HL-60/S4 treated with phorbol 12-myristate 13-acetate at 8.2 ng/mL for 4 days and 3 days (cell line): ENCODE results near the gene TBC1D24.

Source experiments
- in situ Hi-C: fragments of 300-500 bp; cut with MboI; formaldehyde crosslinking; loops from 2 replicates; pipeline ENCODE4 v1.15.0; 2022; ENCODE audit warnings: low sequenced_read_pairs

The TBC1D24 gene

DNA sequence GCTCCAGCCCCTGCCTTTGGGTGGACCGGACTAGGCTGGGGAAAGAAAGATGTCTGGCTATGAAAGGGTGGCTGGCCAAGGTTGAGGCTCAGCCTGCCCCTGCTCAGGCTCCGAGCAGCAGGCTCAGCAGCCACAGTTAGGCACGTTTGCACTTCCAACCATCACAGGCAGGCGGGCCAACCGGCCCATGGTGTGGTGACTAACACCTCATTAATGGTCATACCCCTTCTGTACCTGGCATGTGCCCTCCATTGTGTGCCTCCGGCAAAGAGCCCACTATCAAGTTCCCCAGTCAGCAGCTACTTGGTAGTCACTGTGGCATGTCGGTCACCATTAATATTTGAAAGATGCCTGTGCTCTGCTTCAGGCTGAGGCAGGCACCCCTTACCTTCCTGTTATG, 6.7 kb downstream of the TBC1D24 start:
- in situ Hi-C loops: no loop called here

GRCh38 chr16:2482249-2482648, 7.3 kb downstream of the TBC1D24 start:
- in situ Hi-C loops: no loop called here

GRCh38 chr16:2482708-2483534, 8.0 kb downstream of the TBC1D24 start:
- in situ Hi-C loops: no loop called here

GRCh38 chr16:2483939-2484897, 9.3 kb downstream of the TBC1D24 start:
- in situ Hi-C loops: no loop called here

DNA sequence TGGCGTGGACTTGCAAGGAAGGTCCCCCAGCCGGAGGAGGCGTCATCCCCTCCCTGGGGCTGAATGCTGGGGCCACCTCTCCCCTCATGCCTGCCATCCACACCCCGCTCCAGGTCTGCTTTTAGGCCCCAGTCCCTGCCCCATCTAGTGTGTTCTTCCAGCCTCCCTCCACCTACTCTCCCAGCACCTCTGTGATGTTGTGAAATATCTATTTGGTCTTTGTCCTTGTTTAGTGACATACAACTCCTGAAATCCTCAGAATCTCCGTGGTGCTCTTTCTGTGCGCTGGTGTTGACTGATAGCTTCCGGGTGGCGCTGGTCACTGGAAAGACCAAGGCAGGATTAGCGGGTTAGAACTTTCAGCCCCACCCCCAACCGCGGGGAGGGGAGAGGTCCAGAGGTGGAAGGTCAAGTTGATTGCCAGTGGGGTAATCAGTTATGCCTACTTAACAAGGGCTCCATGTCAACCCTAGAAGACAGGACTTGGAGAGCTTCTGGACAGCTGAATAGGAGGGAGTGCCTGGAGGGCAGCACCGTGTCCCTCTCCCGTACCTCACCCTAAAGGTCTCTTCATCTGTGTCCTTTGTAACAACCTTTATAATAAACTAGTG, 10.1 kb downstream of the TBC1D24 start:
- in situ Hi-C loops: no loop called here

- in situ Hi-C loops: no loop called here
These were observed 11.0 kb downstream of the TBC1D24 start for GRCh38 chr16:2485811-2486507.

DNA sequence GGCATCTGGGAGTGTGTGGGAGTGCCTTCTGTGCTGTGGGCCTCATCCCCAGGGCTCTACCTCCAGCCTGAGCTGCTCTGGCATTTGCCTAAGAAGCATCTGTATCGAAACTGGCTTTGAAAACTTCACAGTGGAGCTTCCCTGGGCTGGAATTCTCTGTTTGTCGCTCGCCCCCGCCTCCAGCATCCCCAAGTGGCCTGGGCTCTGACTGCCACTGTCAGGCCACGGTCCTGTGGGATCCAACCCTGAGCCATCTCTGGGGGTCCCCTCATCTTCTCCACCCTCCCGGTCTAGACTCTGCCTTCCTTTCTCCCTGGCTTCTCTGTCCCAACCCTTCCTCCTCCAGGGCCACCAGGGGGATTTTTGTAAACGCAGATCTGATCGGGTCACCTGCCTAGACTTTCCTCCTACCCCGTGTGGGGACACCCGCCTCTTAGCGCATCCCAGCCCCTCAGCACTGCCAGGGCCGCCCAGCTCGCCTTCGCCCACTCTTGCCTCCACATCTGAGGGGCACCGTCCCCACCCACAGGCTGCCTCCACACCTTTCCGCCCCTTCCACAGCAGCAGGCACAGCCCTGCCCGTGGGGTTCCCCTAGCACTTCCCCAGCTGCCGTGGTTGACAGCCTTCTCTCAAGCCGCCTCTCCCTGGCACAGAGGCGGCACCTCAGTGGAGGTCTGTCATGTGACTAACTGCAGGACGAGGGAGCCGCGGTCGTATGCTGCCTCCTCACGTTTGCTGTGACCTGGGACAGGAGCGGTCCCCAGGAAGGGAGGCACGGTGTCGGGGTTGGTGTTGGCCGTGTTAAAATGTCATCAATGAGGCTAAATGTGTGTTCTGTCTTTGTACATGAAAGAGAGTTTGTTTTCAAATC, 12.0 kb downstream of the TBC1D24 start:
- in situ Hi-C loops: no loop called here

DNA sequence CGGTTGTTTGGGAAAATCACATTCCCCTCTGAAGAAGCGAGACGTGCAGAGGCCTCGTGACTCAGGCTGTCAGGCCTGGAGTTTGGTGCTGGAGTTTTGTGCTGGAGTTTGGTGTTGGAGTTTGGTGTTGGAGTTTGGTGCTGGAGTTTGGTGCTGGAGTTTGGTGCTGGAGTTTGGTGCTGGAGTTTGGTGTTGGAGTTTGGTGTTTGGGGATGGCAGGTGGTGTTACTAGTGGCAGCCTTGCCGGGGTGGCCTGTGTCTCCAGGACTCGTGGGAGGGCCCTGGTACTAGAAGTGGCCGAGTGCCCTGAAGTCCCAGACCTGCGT, 12.6 kb downstream of the TBC1D24 start:
- in situ Hi-C loops: no loop called here

- in situ Hi-C loops: no loop called here
These were observed 13.1 kb downstream of the TBC1D24 start for GRCh38 chr16:2487903-2488531.

DNA sequence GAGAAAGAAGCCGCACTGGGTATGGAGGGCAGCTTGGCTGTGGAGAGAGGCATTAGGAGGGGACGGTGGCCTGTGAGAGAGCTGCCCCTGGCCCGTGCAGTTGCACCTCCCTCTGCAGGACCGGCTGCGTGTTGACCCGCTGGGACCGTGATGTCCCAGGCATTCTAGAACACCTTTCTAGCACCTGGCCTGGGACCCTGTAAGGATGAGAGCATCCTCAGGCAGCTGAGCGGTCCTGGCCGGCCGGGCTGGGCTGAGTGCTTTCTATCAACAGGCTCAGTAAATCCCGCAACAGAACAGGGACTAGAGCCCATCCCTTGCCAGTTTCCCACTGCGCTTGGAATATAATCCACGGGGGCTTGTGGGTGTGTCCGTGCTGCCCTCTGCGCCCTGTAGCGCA, 14.7 kb downstream of the TBC1D24 start:
- in situ Hi-C loops: no loop called here

- in situ Hi-C loops: no loop called here
These were observed 15.5 kb downstream of the TBC1D24 start for GRCh38 chr16:2490190-2491105.

DNA sequence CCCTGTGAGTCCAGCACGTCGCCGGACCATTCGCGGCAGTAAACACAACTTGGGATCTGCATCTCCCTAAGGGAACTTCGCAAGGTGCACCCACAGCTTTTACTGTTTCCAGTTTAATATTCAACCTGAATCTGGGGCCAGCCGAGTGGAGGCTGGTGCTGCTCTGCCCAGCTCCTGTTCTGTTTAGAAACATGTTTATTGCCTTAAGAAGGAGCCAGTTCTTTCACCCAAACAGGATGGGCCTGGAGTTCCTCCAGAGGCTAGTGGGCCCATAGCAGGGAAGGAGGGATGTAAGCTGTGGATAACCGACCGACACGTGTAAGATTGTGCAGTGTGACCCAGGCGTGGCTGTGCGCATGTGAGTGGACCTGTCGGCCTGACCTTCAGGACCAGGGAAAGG, 17.4 kb downstream of the TBC1D24 start:
- in situ Hi-C loops: no loop called here

GRCh38 chr16:2493605-2494004, 18.7 kb downstream of the TBC1D24 start:
- in situ Hi-C loops: no loop called here

DNA sequence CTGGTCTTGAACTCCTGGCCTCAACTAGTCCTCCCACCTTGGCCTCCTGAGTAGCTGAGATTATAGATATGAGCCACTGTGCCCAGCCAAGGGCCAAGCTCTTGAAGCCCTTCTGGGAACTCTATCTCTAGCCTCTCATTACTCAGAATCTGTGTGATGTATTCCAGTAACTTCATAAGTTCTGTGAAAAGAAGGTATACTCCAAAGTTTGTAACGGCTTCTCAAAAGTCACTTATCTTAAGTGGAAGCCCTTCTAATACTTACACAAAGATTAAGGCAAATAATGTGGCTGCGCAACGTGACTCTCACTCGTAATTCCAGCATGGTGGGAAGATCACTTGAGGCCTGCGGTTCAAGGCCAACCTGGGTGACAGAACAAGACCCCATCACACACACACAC, 19.7 kb downstream of the TBC1D24 start:
- in situ Hi-C loops: no loop called here

DNA sequence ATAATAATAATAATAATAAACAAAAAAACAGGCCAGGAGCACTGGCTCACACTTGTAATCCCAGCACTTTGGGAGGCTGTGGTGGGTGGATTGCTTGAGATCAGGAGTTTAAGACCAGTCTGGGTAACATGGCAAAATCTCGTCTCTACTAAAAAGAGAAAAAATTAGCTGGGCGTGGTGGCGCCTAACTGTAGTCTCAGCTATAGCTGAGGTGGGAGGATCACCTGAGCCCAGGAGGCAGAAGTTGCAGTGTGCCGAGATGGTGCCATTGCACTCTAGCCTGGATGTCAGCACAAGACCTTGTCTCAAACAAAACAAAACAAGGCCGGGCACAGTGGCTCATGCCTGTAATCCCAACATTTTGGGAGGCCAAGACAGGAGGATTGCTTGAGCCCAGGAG, 20.1 kb downstream of the TBC1D24 start:
- in situ Hi-C loops: no loop called here

- in situ Hi-C loops: no loop called here
These were observed 21.5 kb downstream of the TBC1D24 start for GRCh38 chr16:2496223-2497115.

GRCh38 chr16:2497116-2497630, 22.2 kb downstream of the TBC1D24 start:
- in situ Hi-C loops: no loop called here
